ENCODE data around the gene CACNA1H. TPM values are rescaled to one million over a fixed set of nuclear protein-coding genes. Genes with fewer than 3 reads are reported as not detected.

Gene CACNA1H
- polyA plus RNA-seq, 1 experiment = 1.5 TPM

DNA sequence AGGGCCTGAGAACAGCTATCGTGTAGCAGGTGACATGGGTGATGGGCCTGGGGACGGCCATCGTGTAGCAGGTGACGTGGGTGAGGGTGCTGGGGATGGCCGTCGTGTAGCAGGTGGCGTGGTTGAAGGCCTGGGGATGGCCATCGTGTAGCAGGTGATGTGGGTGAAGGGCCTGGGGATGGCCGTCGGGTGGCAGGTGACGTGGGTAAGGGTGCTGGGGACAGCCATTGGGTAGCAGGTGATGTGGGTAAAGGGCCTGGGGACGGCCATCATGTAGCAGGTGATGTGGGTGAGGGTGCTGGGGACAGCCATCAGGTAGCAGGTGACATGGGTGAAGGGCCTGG, 118.4 kb downstream of the CACNA1H start:
- POLR2A ChIA-PET = no interaction called here

More for the DNA sequence above, 118.4 kb downstream of the CACNA1H start:
- no peak for DNase-seq (ENCODE audit: low read depth, low spot score)
- H3K4me3 ChIP-seq (ENCODE audit: low read depth, low read length) = no peak overlapping the region
- CTCF ChIA-PET = no interaction called here
- H3K27ac ChIP-seq (ENCODE audit: low read depth, low read length) = no peak overlapping the region
- TF ChIP-seq, protein P1, sequence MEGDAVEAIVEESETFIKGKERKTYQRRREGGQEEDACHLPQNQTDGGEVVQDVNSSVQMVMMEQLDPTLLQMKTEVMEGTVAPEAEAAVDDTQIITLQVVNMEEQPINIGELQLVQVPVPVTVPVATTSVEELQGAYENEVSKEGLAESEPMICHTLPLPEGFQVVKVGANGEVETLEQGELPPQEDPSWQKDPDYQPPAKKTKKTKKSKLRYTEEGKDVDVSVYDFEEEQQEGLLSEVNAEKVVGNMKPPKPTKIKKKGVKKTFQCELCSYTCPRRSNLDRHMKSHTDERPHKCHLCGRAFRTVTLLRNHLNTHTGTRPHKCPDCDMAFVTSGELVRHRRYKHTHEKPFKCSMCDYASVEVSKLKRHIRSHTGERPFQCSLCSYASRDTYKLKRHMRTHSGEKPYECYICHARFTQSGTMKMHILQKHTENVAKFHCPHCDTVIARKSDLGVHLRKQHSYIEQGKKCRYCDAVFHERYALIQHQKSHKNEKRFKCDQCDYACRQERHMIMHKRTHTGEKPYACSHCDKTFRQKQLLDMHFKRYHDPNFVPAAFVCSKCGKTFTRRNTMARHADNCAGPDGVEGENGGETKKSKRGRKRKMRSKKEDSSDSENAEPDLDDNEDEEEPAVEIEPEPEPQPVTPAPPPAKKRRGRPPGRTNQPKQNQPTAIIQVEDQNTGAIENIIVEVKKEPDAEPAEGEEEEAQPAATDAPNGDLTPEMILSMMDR (IDR thresholded peaks at IDR 0.05; ENCODE audit: low read depth, low read length) = no peak
- peaks cover 6% of the 10 kb centered on the region for H3K27me3 ChIP-seq (ENCODE audit: control insufficient read depth, insufficient read depth, low read length)
- H3K9me3 ChIP-seq (ENCODE audit: control insufficient read depth, insufficient read depth, low read length) = peaks cover 2% of the 10 kb centered on the region; the same call in 1 of the 2 replicates

Other genes with a start within 250 kb of the CACNA1H start
- 11.8 and 15.1 TPM in 2 replicates for gene LMF1, start 182.1 kb upstream of the CACNA1H start, polyA plus RNA-seq (2011; rRNA removed)
- 0.04 TPM in 1 of 2 replicates, not detected in the other for gene SOX8, start 171.3 kb upstream of the CACNA1H start, polyA plus RNA-seq (2011; rRNA removed)
- not detected in 2 replicates for gene SSTR5, start 80.4 kb upstream of the CACNA1H start, polyA plus RNA-seq (2011; rRNA removed)
- not detected in 2 replicates for gene C1QTNF8, start 56.9 kb upstream of the CACNA1H start, polyA plus RNA-seq (2011; rRNA removed)
- gene TPSG1, start 72.2 kb downstream of the CACNA1H start, polyA plus RNA-seq (2011; rRNA removed) = not detected in 2 replicates
- gene TPSB2, start 77.1 kb downstream of the CACNA1H start, polyA plus RNA-seq (2011; rRNA removed) = not detected in 2 replicates
- gene TPSAB1, start 87.6 kb downstream of the CACNA1H start, polyA plus RNA-seq (2011; rRNA removed) = not detected in 2 replicates
- gene TPSD1, start 103.0 kb downstream of the CACNA1H start, polyA plus RNA-seq (2011; rRNA removed) = not detected in 2 replicates
- gene UBE2I, start 156.5 kb downstream of the CACNA1H start, polyA plus RNA-seq (2011; rRNA removed) = 148 and 165 TPM in 2 replicates
- 0.19 and 0.38 TPM in 2 replicates for gene BAIAP3, start 180.5 kb downstream of the CACNA1H start, polyA plus RNA-seq (2011; rRNA removed)
- gene TSR3, start 198.8 kb downstream of the CACNA1H start, polyA plus RNA-seq (2011; rRNA removed) = 34.4 and 40.4 TPM in 2 replicates
- 40.5 and 49.9 TPM in 2 replicates for gene GNPTG, start 198.8 kb downstream of the CACNA1H start, polyA plus RNA-seq (2011; rRNA removed)

Measured in AG04450 (cell line).